Measurements from ENCODE around the gene ZSWIM3.
A peak's percentile ranks its signal among the peaks of the same experiment; 100 is the strongest.

ZSWIM3 gene

GRCh38 chr20:45833030-45833882 is 24.2 kb upstream of the ZSWIM3 start, which contains the start of gene SNX21:
SNX21 (plus strand) TSS chr20:45833799; CDS start chr20:45833920, 121 bp downstream.
- peak; percentile 36 to 86 (median 84) for DNase-seq

- DNase-seq = peak; percentile 36 to 86 (median 84)
These were observed 23.3 kb upstream of the ZSWIM3 start for GRCh38 chr20:45833883-45834796.

GRCh38 chr20:45834797-45835161 is 22.6 kb upstream of the ZSWIM3 start:
- DNase-seq = no peak

- no peak for DNase-seq
These were observed 22.1 kb upstream of the ZSWIM3 start for GRCh38 chr20:45835329-45835765.

- DNase-seq = no peak
These were observed 21.6 kb upstream of the ZSWIM3 start for GRCh38 chr20:45835825-45836224.

- DNase-seq = peak in 1 of 3 experiments; percentile 28
These were observed 20.6 kb upstream of the ZSWIM3 start for GRCh38 chr20:45836841-45837240.

- DNase-seq = no peak
These were observed 16.7 kb upstream of the ZSWIM3 start for GRCh38 chr20:45840700-45841198.

GRCh38 chr20:45841407-45842129 is 15.8 kb upstream of the ZSWIM3 start:
- DNase-seq = no peak

GRCh38 chr20:45842169-45842812 is 15.1 kb upstream of the ZSWIM3 start:
- no peak for DNase-seq

GRCh38 chr20:45843506-45843905 is 13.9 kb upstream of the ZSWIM3 start:
- no peak for DNase-seq

GRCh38 chr20:45845452-45845851 is 12.0 kb upstream of the ZSWIM3 start:
- no peak for DNase-seq

- DNase-seq = no peak
These were observed 9.0 kb upstream of the ZSWIM3 start for GRCh38 chr20:45848421-45848820.

- DNase-seq = no peak
These were observed 8.3 kb upstream of the ZSWIM3 start for GRCh38 chr20:45848969-45849582.

- no peak for DNase-seq
These were observed 7.2 kb upstream of the ZSWIM3 start for GRCh38 chr20:45850238-45850637.

- DNase-seq = no peak
These were observed 6.5 kb upstream of the ZSWIM3 start for GRCh38 chr20:45850926-45851325.

- no peak for DNase-seq
These were observed 5.9 kb upstream of the ZSWIM3 start for GRCh38 chr20:45851501-45851900.

GRCh38 chr20:45852326-45852725 is 5.1 kb upstream of the ZSWIM3 start:
- no peak for DNase-seq

- DNase-seq = no peak
These were observed 3.9 kb upstream of the ZSWIM3 start for GRCh38 chr20:45853484-45853883.

- DNase-seq = no peak
These were observed 435 bp downstream of the ZSWIM3 start for GRCh38 chr20:45857882-45858216.

GRCh38 chr20:45859916-45860315 is 2.5 kb downstream of the ZSWIM3 start:
- no peak for DNase-seq

GRCh38 chr20:45860560-45861220 is 3.3 kb downstream of the ZSWIM3 start:
- peak; percentile 5 to 48 (median 21) for DNase-seq
